ENCODE results near the gene PIGL. TPM values are rescaled to one million over a fixed set of nuclear protein-coding genes. Genes with fewer than 3 reads are reported as not detected.
"Not testable (repeated sequence)": the region's sequence is repeated elsewhere in the genome, so short reads cannot be mapped to it uniquely, and the experiment has no call there.

Gene PIGL
- total and polyA plus RNA-seq, 2 experiments from 2014 or later, result 10.9 to 15.4 TPM

GRCh38 chr17:16187642-16188041 is 29.4 kb upstream of the PIGL start:
- H3K4me1 ChIP-seq (ENCODE audit: insufficient read depth), result peaks cover 8% of the 10 kb centered on the region; the same call in 1 of the 2 replicates
- H3K9me2 ChIP-seq (ENCODE audit: insufficient read depth), result no peaks in the 10 kb centered on the region
- H3F3A ChIP-seq (ENCODE audit: insufficient read depth), result peaks cover 9% of the 10 kb centered on the region; the same call in 1 of the 2 replicates
- no peak overlapping the region for H3K4me2 ChIP-seq (ENCODE audit: unreplicated experiment)
- no peak overlapping the region for H3K9ac ChIP-seq
- H3K27me3 ChIP-seq (replicated peaks; ENCODE audit: insufficient read depth), result no peaks in the 10 kb centered on the region
- H4K20me1 ChIP-seq (ENCODE audit: insufficient read depth), result 0 out of 2 replicates have a peak, but pooled peaks cover 4% of the 10 kb centered on the region
- no peak for TF ChIP-seq EZH2 (IDR thresholded peaks at IDR 0.05; ENCODE audit: insufficient read depth, poor library complexity, severe bottlenecking)
- no peak for TF ChIP-seq EZH2phosphoT487 (IDR thresholded peaks at IDR 0.05; ENCODE audit: insufficient read depth, low read depth)
- in situ Hi-C loops (cut with MboI), result no loop called here
- DNase-seq, result no peak
- peaks cover 100% of the 10 kb centered on the region for H3K79me2 ChIP-seq (ENCODE audit: insufficient read depth)
- H3K27ac ChIP-seq, result no peak overlapping the region
- WGBS, 2 experiments (ENCODE audit: low coverage in 1 of 2, low lambda C conversion rate in 2 of 2, missing lambda C conversion rate in 2 of 2), result 97 to 98% methylated on average over 5 of the region's 5 CpGs
- no peak overlapping the region for H3K4me3 ChIP-seq
- H3K36me3 ChIP-seq (ENCODE audit: low read depth), result peaks cover 28% of the 10 kb centered on the region
- H3K9me3 ChIP-seq (ENCODE audit: low read depth), result no peaks in the 10 kb centered on the region
- H2AFZ ChIP-seq, result no peak overlapping the region

- Histone ChIP-seq H2AFZ (no peak overlapping the region), H4K20me1 (ENCODE audit: insufficient read depth) (0 out of 2 replicates have a peak, but pooled peaks cover 4% of the 10 kb centered on the region), H3K4me3 (no peak overlapping the region), H3K9me3 (ENCODE audit: low read depth) (no peaks in the 10 kb centered on the region), H3K36me3 (ENCODE audit: low read depth) (peaks cover 27% of the 10 kb centered on the region), H3K27me3 (replicated peaks; ENCODE audit: insufficient read depth) (no peaks in the 10 kb centered on the region), H3K9me2 (ENCODE audit: insufficient read depth) (no peaks in the 10 kb centered on the region), H3F3A (ENCODE audit: insufficient read depth) (0 out of 2 replicates have a peak, but pooled peaks cover under 1% of the 10 kb centered on the region), H3K9ac (no peak overlapping the region), H3K79me2 (ENCODE audit: insufficient read depth) (peaks cover 100% of the 10 kb centered on the region), H3K4me1 (ENCODE audit: insufficient read depth) (peaks cover 8% of the 10 kb centered on the region; the same call in 1 of the 2 replicates), H3K4me2 (ENCODE audit: unreplicated experiment) (no peak overlapping the region), H3K27ac (no peak overlapping the region)
- TF ChIP-seq EZH2 (IDR thresholded peaks at IDR 0.05; ENCODE audit: insufficient read depth, poor library complexity, severe bottlenecking) (no peak), EZH2phosphoT487 (IDR thresholded peaks at IDR 0.05; ENCODE audit: insufficient read depth, low read depth) (no peak)
- no peak for DNase-seq
- in situ Hi-C loops (cut with MboI), result no loop called here
- whole genome bisulfite sequencing, 2 experiments (ENCODE audit: low coverage in 1 of 2, low lambda C conversion rate in 2 of 2, missing lambda C conversion rate in 2 of 2), result 72 to 75% methylated on average over 3 of the region's 3 CpGs
Measured at GRCh38 chr17:16189791-16190348, 27.1 kb upstream of the PIGL start.

GRCh38 chr17:16190703-16191360 is 26.2 kb upstream of the PIGL start:
- in situ Hi-C loops (cut with MboI), result no loop called here
- peaks cover 8% of the 10 kb centered on the region; the same call in 1 of the 2 replicates for H3K4me1 ChIP-seq (ENCODE audit: insufficient read depth)
- H3K27ac ChIP-seq, result no peak overlapping the region
- peaks cover 100% of the 10 kb centered on the region for H3K79me2 ChIP-seq (ENCODE audit: insufficient read depth)
- H3K4me3 ChIP-seq, result no peak overlapping the region
- no peaks in the 10 kb centered on the region for H3K9me3 ChIP-seq (ENCODE audit: low read depth)
- DNase-seq, result no peak
- TF ChIP-seq EZH2 (IDR thresholded peaks at IDR 0.05; ENCODE audit: insufficient read depth, poor library complexity, severe bottlenecking), result no peak
- TF ChIP-seq EZH2phosphoT487 (IDR thresholded peaks at IDR 0.05; ENCODE audit: insufficient read depth, low read depth), result no peak
- peaks cover 21% of the 10 kb centered on the region for H3K36me3 ChIP-seq (ENCODE audit: low read depth)
- H3K4me2 ChIP-seq (ENCODE audit: unreplicated experiment), result no peak overlapping the region
- no peaks in the 10 kb centered on the region for H3K27me3 ChIP-seq (replicated peaks; ENCODE audit: insufficient read depth)
- H3K9ac ChIP-seq, result no peak overlapping the region
- WGBS, 2 experiments (ENCODE audit: low coverage in 1 of 2, low lambda C conversion rate in 2 of 2, missing lambda C conversion rate in 2 of 2), result 64 to 76% methylated on average over 4 of the region's 4 CpGs
- H2AFZ ChIP-seq, result no peak overlapping the region
- 0 out of 2 replicates have a peak, but pooled peaks cover 4% of the 10 kb centered on the region for H4K20me1 ChIP-seq (ENCODE audit: insufficient read depth)
- no peaks in the 10 kb centered on the region for H3F3A ChIP-seq (ENCODE audit: insufficient read depth)
- no peaks in the 10 kb centered on the region for H3K9me2 ChIP-seq (ENCODE audit: insufficient read depth)

- Histone ChIP-seq H3K4me1 (ENCODE audit: insufficient read depth) (peaks cover 5% of the 10 kb centered on the region; the same call in 1 of the 2 replicates), H3K27me3 (replicated peaks; ENCODE audit: insufficient read depth) (no peaks in the 10 kb centered on the region), H3K9ac (no peak overlapping the region), H3K4me2 (ENCODE audit: unreplicated experiment) (no peak overlapping the region), H4K20me1 (ENCODE audit: insufficient read depth) (0 out of 2 replicates have a peak, but pooled peaks cover 4% of the 10 kb centered on the region), H2AFZ (no peak overlapping the region), H3K36me3 (ENCODE audit: low read depth) (peaks cover 14% of the 10 kb centered on the region), H3K27ac (no peak overlapping the region), H3F3A (ENCODE audit: insufficient read depth) (no peaks in the 10 kb centered on the region), H3K9me2 (ENCODE audit: insufficient read depth) (no peaks in the 10 kb centered on the region), H3K9me3 (ENCODE audit: low read depth) (no peaks in the 10 kb centered on the region), H3K4me3 (no peak overlapping the region), H3K79me2 (ENCODE audit: insufficient read depth) (peaks cover 100% of the 10 kb centered on the region)
- WGBS, 2 experiments (ENCODE audit: low coverage in 1 of 2, low lambda C conversion rate in 2 of 2, missing lambda C conversion rate in 2 of 2), result 91 to 92% methylated on average over 3 of the region's 3 CpGs
- TF ChIP-seq EZH2 (IDR thresholded peaks at IDR 0.05; ENCODE audit: insufficient read depth, poor library complexity, severe bottlenecking) (no peak), EZH2phosphoT487 (IDR thresholded peaks at IDR 0.05; ENCODE audit: insufficient read depth, low read depth) (no peak)
- in situ Hi-C loops (cut with MboI), result no loop called here
- no peak for DNase-seq
Measured at GRCh38 chr17:16191604-16192003, 25.4 kb upstream of the PIGL start.

- H3K27me3 ChIP-seq (replicated peaks; ENCODE audit: insufficient read depth); H4K20me1 ChIP-seq (ENCODE audit: insufficient read depth); H3K9me3 ChIP-seq (ENCODE audit: low read depth); H3K4me3 ChIP-seq; H3K9ac ChIP-seq; H3K4me2 ChIP-seq (ENCODE audit: unreplicated experiment); H3K4me1 ChIP-seq (ENCODE audit: insufficient read depth); H3K9me2 ChIP-seq (ENCODE audit: insufficient read depth); H3F3A ChIP-seq (ENCODE audit: insufficient read depth); H2AFZ ChIP-seq; H3K27ac ChIP-seq; in situ Hi-C loops (cut with MboI); DNase-seq: not testable (repeated sequence)
- Histone ChIP-seq H3K36me3 (ENCODE audit: low read depth) (peaks cover 19% of the 10 kb centered on the region), H3K79me2 (ENCODE audit: insufficient read depth) (peaks cover 100% of the 10 kb centered on the region)
- 57 to 61% methylated on average over 2 of the region's 2 CpGs for whole genome bisulfite sequencing, 2 experiments (ENCODE audit: low coverage in 1 of 2, low lambda C conversion rate in 2 of 2, missing lambda C conversion rate in 2 of 2)
Measured at GRCh38 chr17:16194307-16194835, 22.6 kb upstream of the PIGL start.
